HG02588 (cell line): ENCODE results near the gene HTR6.

Experiments used
- ATAC-seq: cut with Tn5 transposase; IDR thresholded peaks from one replicate; pipeline ENCODE4 v1.9.1; 2021; ENCODE audit warnings: mild to moderate bottlenecking, moderate library complexity; ENCODE audit not compliant: unreplicated experiment

HTR6 gene

GRCh38 chr1:19656134-19656779 lies 8.4 kb upstream of the HTR6 start:
- no peak for ATAC-seq

- ATAC-seq: no peak
Measured at GRCh38 chr1:19656780-19657466, 7.8 kb upstream of the HTR6 start.

GRCh38 chr1:19657511-19657910 lies 7.2 kb upstream of the HTR6 start:
- ATAC-seq: no peak

GRCh38 chr1:19658186-19658585 lies 6.5 kb upstream of the HTR6 start:
- no peak for ATAC-seq

- no peak for ATAC-seq
Measured at GRCh38 chr1:19661721-19662228, 2.9 kb upstream of the HTR6 start.

- ATAC-seq: no peak
Measured at GRCh38 chr1:19662313-19662712, 2.4 kb upstream of the HTR6 start.

GRCh38 chr1:19665186-19665495 lies 466 bp downstream of the HTR6 start:
- no peak for ATAC-seq

- ATAC-seq: no peak
Measured at GRCh38 chr1:19665496-19666465, 1.1 kb downstream of the HTR6 start.

- ATAC-seq: no peak
Measured at GRCh38 chr1:19668888-19669287, 4.2 kb downstream of the HTR6 start.

GRCh38 chr1:19670787-19671186 lies 6.1 kb downstream of the HTR6 start:
- ATAC-seq: no peak

- ATAC-seq: no peak
Measured at GRCh38 chr1:19672237-19672636, 7.6 kb downstream of the HTR6 start.

- no peak for ATAC-seq
Measured at GRCh38 chr1:19675797-19676196, 11.1 kb downstream of the HTR6 start.

- ATAC-seq: no peak
Measured at GRCh38 chr1:19676438-19676922, 11.8 kb downstream of the HTR6 start.

GRCh38 chr1:19678493-19678892 lies 13.8 kb downstream of the HTR6 start:
- ATAC-seq: no peak

- ATAC-seq: no peak
Measured at GRCh38 chr1:19678931-19679453, 14.3 kb downstream of the HTR6 start.

- ATAC-seq: no peak
Measured at GRCh38 chr1:19679691-19680090, 15.0 kb downstream of the HTR6 start.

GRCh38 chr1:19680644-19681043 lies 16.0 kb downstream of the HTR6 start:
- no peak for ATAC-seq

GRCh38 chr1:19682257-19682656 lies 17.6 kb downstream of the HTR6 start:
- no peak for ATAC-seq

GRCh38 chr1:19682901-19683300 lies 18.2 kb downstream of the HTR6 start:
- ATAC-seq: no peak

- ATAC-seq: no peak
Measured at GRCh38 chr1:19683351-19683750, 18.7 kb downstream of the HTR6 start.

- ATAC-seq: no peak
Measured at GRCh38 chr1:19684677-19685076, 20.0 kb downstream of the HTR6 start.
